Sigmoid colon (tissue), 4 donors: ENCODE results near the gene HSPH1.

Source experiments
- EP300 ChIP-seq, 4 donors: sonication (generic); formaldehyde crosslinking; IDR thresholded peaks; one replicate each; pipeline ENCODE4 v1.6.1; 2017; ENCODE audit warnings: antibody characterized with exemption in 4 of 4
- TF ChIP-seq, protein P1 (sequence below), 4 experiments: fragments of 450-650 bp in 3 of 4; fragments of 200-600 bp in 1 of 4; IDR thresholded peaks; one replicate each; pipeline ENCODE4 v1.5.1; 2016 to 2019; ENCODE audit warnings: antibody characterized with exemption in 4 of 4, mild to moderate bottlenecking in 3 of 4, moderate library complexity in 2 of 4

DNA sequence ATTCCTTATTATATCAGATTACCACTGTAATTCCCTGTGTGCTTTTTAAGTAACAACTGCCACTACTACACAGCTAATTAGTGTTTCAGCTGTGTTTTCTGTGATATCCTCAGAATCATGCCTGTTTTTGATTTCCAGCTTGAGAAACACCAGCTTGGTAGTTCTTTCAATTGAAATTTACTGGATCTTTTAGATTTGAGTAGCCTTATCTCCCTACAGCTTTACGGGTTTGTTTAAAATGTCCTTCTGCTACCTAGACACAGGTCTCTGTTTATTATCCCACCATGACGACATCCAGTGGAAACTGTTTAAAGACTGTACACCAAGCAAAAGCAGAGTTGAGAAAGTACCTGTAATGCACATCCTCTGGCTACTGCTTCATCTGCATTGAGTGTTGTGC is 12.1 kb downstream of the HSPH1 start:
- no peak for TF ChIP-seq EP300 (IDR thresholded peaks at IDR 0.05)
- TF ChIP-seq, protein P1, sequence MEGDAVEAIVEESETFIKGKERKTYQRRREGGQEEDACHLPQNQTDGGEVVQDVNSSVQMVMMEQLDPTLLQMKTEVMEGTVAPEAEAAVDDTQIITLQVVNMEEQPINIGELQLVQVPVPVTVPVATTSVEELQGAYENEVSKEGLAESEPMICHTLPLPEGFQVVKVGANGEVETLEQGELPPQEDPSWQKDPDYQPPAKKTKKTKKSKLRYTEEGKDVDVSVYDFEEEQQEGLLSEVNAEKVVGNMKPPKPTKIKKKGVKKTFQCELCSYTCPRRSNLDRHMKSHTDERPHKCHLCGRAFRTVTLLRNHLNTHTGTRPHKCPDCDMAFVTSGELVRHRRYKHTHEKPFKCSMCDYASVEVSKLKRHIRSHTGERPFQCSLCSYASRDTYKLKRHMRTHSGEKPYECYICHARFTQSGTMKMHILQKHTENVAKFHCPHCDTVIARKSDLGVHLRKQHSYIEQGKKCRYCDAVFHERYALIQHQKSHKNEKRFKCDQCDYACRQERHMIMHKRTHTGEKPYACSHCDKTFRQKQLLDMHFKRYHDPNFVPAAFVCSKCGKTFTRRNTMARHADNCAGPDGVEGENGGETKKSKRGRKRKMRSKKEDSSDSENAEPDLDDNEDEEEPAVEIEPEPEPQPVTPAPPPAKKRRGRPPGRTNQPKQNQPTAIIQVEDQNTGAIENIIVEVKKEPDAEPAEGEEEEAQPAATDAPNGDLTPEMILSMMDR (IDR thresholded peaks at IDR 0.05) = no peak
